GM19438 (cell line): ENCODE results near the gene CUL1.
"Not testable (repeated sequence)": the region's sequence is repeated elsewhere in the genome, so short reads cannot be mapped to it uniquely, and the experiment has no call there.

Experiments
- ATAC-seq: cut with Tn5 transposase; IDR thresholded peaks from one replicate; pipeline ENCODE4 v1.9.1; 2021; ENCODE audit warnings: low read depth; ENCODE audit not compliant: unreplicated experiment

CUL1 gene

GRCh38 chr7:148696787-148697186 lies 1.9 kb upstream of the CUL1 start:
- ATAC-seq, result no peak

GRCh38 chr7:148697256-148698006 lies 1.3 kb upstream of the CUL1 start:
- no peak for ATAC-seq

DNA sequence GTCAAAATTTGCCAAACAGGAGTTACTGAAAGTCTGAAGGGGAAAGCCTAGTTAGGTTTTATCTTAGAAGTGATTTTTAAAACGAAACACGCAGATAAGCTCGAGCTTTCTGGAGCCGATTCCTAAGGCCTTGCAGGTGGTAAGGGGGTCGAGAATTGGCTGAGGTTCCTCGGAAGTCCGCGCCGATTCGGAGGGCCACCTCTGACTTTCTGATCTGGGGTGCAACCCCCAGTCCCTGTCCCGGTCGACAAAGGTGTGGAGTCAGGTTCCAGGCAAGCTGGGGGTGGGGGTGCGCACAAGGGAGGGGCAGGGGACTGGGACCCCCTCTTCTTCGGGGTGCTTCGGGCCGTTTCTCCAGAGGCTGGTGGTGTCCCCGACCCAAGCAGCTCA lies 701 bp upstream of the CUL1 start:
- ATAC-seq, result peak; percentile 13

DNA sequence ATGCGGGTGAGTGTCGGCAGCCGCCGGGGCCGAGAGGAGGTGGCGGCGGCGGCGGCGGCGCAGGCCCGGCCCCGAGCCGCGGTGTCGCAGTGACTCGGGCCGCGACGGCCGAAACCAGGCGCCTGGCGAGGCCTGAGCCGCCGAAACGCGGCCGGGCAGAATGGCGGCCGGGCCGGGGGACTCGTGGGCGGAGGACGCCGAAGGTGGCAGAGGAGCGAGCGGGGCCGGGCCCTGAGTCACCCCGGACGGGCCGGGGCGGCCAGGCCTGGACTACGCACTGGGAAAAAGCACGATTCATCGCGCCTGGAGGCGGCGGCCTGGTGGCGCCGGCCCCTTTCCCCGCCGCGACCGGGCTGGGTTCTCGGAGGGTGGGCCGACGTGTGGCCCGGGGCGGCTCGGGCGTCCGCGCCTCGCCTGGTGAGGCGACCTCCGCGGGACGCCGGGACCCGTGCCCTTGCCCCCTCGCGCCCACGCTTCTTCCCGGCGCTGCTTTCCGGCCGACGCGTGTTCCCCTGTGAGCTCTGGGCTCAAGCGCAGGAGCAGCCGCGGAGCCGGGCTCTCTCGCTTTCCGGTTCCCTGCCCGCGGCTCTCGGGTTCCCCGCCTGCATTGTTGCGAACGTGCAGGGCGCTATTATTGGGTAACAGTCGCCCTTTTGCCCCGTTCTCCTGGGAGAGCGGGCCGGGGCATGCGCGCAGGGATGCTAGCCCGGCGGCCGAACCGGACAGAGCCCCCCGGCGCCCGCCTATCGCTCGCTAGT lies 500 bp downstream of the CUL1 start:
- ATAC-seq, result peak; percentile 44

- peak; percentile 33 for ATAC-seq
Observed at GRCh38 chr7:148699782-148700629, 1.3 kb downstream of the CUL1 start.

DNA sequence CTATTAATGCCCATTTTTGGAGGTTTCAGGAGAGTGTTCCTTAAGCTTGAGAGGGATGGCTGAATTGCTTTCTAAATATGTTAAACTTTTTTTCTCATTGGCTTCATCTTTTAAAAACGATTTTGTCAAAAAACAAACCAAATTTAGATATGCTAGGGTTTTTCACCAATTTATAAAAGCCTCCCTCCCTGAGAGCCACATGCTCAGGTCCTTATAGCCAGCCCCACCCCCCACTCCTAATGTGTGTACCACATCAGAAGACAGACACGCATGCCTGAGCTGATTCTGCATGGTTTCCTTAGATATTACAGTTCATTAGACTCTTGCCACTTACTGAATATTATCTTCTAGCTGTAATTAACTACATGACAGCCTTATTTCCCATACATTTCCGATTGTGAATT lies 2.0 kb downstream of the CUL1 start:
- ATAC-seq, result no peak

DNA sequence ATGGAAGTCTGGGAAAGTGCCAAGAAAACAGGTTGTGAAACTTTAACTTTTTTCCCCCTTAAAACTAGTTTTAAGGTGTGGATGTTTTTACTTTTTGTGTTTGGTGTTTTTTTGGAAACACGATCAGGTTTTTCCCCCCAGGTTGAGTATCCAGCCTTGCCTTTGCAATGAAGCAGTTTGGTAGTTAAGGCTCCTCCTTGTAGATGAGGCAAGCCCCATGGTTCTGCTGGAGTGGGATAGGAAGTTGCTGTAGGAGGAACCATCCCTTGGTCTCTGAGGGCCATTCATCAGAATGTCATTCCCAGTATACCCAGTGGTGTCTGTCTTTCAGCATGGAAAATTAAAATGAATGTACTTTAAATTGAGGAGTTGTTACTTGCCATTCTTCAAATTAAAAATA lies 2.7 kb downstream of the CUL1 start:
- no peak for ATAC-seq

DNA sequence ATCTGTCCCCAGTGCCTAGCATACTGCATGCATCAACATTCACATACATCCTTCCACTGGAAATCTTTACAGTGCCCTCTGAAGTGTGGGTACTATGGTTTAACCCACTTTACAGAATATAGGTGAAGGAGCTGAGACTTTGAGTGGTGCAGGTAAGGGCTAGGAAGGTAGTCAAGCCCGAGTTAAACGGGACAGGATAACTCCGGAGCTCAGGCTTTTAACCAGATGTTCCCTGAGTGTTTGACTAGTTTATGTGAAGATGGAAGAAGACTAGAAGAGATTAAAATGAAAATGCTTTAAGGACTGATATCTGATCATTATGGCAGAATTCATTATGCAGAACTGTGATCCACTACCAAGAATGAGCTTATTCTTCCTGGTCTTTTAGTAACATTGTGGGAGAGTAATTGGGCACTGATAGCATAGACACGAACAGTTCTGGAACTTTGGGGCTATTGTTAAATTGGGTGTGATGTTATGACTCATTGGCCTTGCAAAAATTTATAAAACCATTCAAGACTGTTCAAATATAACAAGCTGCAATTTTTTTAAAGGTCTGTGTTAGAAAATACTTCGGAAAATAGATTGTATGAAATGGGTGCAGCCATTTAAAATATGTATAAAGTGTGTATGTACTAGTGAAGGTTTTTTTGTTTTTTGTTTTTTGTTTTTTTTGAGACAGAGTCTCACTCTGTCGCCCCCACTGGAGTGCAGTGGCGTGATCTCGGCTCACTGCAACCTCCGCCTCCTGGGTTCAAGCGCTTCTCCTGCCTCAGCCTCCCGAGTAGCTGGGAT lies 4.4 kb downstream of the CUL1 start:
- no peak for ATAC-seq

GRCh38 chr7:148703671-148703962 lies 4.9 kb downstream of the CUL1 start:
- not testable (repeated sequence) for ATAC-seq

DNA sequence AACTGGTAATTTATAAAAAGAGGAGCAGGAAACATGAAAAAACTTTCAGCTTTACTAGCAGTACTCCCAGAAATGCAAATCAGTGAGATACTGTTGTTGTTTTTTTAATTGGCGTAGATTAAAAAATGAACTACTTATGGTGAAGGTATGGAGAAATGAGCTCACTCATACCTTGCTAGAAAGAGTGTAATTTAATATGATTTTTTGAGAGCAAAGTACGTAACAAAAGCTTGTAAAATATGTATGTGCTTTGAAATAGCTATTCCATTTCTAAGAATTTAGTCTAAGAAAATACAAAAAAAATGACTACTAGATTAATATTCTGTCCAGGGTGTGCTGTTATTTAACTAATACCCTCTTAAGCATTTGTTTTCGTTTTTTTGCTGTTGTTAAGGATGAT lies 5.5 kb downstream of the CUL1 start:
- no peak for ATAC-seq

DNA sequence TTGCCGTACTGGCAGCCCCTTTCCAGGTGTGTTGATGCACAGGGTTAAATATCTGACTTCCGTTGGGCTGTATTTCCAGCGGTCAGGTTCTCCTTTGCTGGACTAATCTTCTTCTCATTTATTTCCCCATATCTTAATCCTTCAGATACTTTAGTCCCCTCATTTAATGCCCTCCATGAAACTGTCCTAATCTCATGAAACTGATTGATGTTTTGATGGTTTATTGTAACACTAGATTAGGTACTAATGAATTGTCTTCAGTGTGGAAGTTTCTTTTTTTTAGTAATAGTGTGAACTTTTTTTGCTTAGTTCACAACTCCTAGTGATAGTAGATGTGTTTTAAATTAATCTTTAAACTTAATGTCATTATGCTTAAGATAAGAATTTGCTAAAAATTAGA lies 6.3 kb downstream of the CUL1 start:
- no peak for ATAC-seq

GRCh38 chr7:148706368-148706767 lies 7.7 kb downstream of the CUL1 start:
- ATAC-seq, result no peak

DNA sequence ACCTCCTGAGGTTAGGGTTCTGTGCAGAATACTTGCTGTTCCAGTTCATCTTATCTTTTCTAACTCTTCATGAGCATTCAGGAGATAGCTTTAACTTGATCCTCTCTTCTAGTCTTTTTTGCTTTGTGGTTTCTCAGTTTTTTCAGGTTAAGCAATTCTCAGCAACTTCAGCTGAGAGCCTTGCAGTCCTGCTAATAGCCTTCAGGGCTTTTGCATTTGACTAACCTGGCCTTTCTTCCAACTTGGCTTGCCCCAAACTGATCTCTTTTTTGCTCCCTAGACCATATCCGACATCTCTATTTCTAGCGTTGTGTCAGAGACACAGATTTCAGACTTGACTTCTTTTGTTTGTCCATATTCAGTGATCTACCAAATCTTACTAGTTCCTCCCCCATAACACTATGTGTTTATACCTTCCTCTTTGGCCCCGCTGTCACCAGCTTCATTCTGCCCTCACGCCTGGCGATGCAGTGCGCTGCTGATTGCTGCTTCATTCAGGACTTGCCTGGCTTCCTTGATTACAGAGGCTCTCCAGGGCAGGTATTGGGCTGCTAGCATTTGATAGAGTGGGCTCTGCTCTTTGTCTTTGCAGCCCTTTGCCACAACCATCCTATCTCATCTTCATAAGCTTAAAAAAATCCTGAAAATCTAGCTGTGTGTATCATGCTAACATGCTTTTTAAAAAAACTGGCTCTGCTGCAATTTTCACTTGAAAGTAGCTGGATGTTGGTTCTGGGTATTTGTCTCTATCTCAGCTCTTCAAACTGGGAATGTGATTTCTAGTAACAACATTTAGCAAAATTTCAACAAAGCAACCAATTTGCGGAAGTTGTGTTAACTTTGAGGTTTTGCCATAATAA lies 9.6 kb downstream of the CUL1 start:
- no peak for ATAC-seq

GRCh38 chr7:148709014-148709413 lies 10.3 kb downstream of the CUL1 start:
- no peak for ATAC-seq

DNA sequence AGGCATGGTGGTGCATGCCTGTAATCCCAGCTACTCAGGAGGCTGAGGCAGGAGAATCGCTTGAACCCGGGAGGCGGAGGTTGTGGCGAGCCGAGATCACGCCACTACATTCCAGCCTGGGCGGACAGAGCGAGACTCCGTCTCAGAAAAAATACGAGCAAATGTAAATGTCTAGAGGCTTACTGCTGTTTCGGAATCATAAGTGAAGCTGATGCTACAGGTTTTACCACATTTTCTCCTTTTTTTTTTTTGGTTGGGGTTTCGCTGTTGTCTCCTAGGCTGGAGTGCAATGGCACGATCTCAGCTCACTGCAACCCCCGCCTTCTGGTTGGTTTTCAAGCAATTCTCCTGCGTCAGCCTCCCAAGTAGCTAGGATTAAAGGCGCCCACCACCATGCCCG lies 11.7 kb downstream of the CUL1 start:
- ATAC-seq, result not testable (repeated sequence)

- ATAC-seq, result no peak
Observed at GRCh38 chr7:148711191-148712102, 12.7 kb downstream of the CUL1 start.

DNA sequence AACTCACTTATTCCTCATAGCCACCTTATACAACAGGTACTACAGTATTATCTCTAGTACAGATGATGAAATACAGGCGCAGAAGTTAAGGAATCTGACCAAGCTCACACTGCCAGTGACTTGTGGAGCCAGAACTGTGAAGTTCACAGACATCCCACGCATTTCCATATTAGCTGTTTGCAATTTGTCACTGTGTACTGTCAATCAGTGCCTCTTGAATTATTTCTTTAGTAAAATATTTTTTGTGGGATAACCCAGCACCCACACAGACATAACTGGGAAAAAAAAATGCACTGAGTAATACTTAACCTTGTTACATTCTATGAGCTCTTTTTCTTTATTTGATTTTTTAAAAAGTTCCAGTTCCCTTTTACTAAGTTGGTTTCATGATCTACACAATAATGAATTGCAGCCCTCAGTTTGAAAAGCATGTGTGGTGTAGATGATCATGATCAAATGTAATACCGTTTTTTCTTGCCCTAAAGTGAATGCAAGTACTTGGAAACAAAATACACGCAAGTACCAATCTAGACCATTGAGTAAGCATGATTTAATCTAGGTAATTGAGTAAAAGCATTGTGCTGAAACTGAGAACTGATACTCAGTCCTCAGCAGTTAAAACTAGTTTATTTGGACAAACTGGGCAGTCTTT lies 14.1 kb downstream of the CUL1 start:
- ATAC-seq, result peak; percentile 58

GRCh38 chr7:148714498-148714897 lies 15.8 kb downstream of the CUL1 start:
- no peak for ATAC-seq
